ENCODE measurements around the gene ARHGAP12.
A peak's percentile ranks its signal among the peaks of the same experiment; 100 is the strongest.

The ARHGAP12 gene

DNA sequence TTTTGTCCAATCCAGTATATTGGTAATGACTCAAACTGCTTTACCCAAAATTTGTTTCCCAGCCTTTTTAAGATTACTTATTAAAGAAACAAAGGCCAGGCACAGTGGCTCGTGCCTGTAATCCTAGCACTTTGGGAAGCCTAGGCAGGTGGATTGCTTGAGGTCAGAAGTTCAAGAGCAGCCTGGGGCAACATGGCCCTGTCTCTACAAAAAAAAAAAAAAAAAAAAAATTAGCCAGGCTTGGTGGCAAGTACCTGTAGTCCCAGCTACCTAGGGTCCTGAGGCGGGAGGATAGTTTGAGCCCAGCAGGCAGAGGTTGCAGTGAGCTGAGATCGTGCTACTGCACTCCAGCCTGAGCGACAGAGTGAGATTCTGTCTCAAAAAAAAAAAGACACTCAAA is 7.0 kb upstream of the ARHGAP12 start:
- in situ Hi-C loops (cut with MboI; ENCODE audit: low sequenced_read_pairs, unreplicated experiment) = no loop called here
- TF ChIP-seq, protein P1, sequence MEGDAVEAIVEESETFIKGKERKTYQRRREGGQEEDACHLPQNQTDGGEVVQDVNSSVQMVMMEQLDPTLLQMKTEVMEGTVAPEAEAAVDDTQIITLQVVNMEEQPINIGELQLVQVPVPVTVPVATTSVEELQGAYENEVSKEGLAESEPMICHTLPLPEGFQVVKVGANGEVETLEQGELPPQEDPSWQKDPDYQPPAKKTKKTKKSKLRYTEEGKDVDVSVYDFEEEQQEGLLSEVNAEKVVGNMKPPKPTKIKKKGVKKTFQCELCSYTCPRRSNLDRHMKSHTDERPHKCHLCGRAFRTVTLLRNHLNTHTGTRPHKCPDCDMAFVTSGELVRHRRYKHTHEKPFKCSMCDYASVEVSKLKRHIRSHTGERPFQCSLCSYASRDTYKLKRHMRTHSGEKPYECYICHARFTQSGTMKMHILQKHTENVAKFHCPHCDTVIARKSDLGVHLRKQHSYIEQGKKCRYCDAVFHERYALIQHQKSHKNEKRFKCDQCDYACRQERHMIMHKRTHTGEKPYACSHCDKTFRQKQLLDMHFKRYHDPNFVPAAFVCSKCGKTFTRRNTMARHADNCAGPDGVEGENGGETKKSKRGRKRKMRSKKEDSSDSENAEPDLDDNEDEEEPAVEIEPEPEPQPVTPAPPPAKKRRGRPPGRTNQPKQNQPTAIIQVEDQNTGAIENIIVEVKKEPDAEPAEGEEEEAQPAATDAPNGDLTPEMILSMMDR (IDR thresholded peaks at IDR 0.05; ENCODE audit: borderline replicate concordance, control extremely low read depth, extremely low read depth, insufficient read depth, missing control alignments) = no peak
- no peak for DNase-seq (ENCODE audit: low spot score)

GRCh38 chr10:31932838-31933237 is 4.2 kb upstream of the ARHGAP12 start:
- DNase-seq (ENCODE audit: low spot score) = no peak

DNA sequence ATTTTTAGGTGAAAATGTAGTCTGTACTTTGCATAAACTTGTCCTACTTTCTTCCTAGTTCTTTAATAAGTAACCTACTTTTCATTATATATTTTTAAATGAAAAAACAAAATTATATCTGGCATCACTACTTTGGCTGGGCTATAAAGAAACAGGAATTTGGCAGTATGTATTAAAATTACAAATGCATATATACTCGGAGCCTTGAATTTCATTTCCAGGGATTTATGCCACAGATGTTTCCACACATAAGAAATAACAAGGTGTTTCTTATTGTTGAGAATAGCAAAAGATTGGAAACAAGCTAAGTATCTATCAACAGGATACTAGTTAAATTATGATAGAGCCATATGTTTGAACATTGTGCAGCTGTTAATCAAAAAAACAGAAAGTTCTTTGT is 2.2 kb upstream of the ARHGAP12 start:
- no peak for DNase-seq (ENCODE audit: low spot score)
- in situ Hi-C loops (cut with MboI; ENCODE audit: low sequenced_read_pairs, unreplicated experiment) = no loop called here
- TF ChIP-seq, protein P1 (IDR thresholded peaks at IDR 0.05; ENCODE audit: borderline replicate concordance, control extremely low read depth, extremely low read depth, insufficient read depth, missing control alignments) = no peak

More at GRCh38 chr10:31932838-31933237, 4.2 kb upstream of the ARHGAP12 start:
- TF ChIP-seq, protein P1 (IDR thresholded peaks at IDR 0.05; ENCODE audit: borderline replicate concordance, control extremely low read depth, extremely low read depth, insufficient read depth, missing control alignments) = no peak
- in situ Hi-C loops (cut with MboI; ENCODE audit: low sequenced_read_pairs, unreplicated experiment) = no loop called here

DNA sequence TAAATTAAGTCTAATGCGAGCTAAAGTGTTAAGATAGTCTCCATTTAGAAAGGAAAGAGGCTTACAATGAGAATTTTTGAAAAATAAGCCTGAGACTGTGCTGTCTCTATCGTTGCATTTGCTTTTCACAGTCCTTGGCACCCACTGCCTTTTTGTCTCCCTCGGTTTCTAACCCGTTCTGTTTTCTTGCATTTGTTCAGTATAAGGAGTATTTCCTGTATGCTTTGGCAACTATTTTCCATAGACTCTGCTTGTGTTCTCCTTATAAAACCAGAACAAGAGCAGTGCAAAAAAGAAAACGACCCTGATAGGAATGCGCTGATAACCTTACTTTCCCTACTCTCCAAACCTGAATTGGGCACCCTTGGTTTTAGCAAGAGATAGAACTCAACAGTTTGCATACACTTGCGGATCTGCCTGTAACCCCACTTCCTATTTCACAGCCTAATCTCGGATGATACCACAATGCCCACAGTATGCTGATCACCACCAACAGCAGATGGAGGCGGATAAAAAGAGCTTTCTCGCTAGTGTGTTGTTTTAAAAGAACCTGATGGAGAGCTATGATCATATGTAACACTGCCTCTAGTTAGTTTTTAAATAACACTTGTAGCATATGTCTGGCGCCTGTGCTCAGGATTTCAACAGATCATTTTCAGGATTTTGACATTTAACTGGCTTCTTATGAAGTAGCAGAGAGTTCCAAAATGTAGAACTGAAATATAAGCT is 1.6 kb upstream of the ARHGAP12 start:
- in situ Hi-C loops (cut with MboI; ENCODE audit: low sequenced_read_pairs, unreplicated experiment) = no loop called here
- TF ChIP-seq, protein P1 (IDR thresholded peaks at IDR 0.05; ENCODE audit: borderline replicate concordance, control extremely low read depth, extremely low read depth, insufficient read depth, missing control alignments) = no peak
- peak; percentile 24 for DNase-seq (ENCODE audit: low spot score)

- TF ChIP-seq, protein P1 (IDR thresholded peaks at IDR 0.05; ENCODE audit: borderline replicate concordance, control extremely low read depth, extremely low read depth, insufficient read depth, missing control alignments) = no peak
- in situ Hi-C loops (cut with MboI; ENCODE audit: low sequenced_read_pairs, unreplicated experiment) = no loop called here
- peak; percentile 50 for DNase-seq (ENCODE audit: low spot score)
Observed at GRCh38 chr10:31929261-31930022, 811 bp upstream of the ARHGAP12 start.

- TF ChIP-seq, protein P1 (IDR thresholded peaks at IDR 0.05; ENCODE audit: borderline replicate concordance, control extremely low read depth, extremely low read depth, insufficient read depth, missing control alignments) = no peak
- in situ Hi-C loops (cut with MboI; ENCODE audit: low sequenced_read_pairs, unreplicated experiment) = no loop called here
- DNase-seq (ENCODE audit: low spot score) = peak; percentile 61
Observed at GRCh38 chr10:31927884-31928548, 615 bp downstream of the ARHGAP12 start.

Measured in GM13976 (cell line).